ENCODE results near the gene HLCS.

Gene HLCS

DNA sequence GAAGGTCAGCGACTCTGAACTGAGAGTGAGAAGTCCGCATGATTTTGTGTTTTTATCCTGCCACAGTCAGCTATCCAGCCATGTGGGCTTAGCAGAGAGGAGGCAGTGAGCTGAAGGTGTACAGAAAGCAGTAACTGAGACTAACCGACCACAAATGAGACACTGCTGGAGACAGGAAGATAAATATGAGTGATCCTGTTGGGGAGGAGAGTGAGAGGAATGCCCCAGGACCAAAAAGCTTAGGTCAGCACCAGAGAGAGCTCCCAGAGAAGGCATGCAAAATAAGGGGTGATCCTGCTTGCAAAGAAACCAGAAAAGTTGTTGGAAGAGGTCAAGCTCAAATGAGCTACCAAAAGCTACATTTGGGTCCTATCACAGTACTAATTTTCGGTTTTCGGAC lies 63.7 kb downstream of the HLCS start:
- TF ChIP-seq EZH2phosphoT487 (IDR thresholded peaks at IDR 0.05; ENCODE audit: low read depth) (no peak), CTCF (IDR thresholded peaks at IDR 0.05; ENCODE audit: low read depth, low read length) (no peak)
- Histone ChIP-seq H3K9me3 (ENCODE audit: insufficient read depth, low read length) (no peaks in the 10 kb centered on the region), H4K20me1 (ENCODE audit: insufficient read depth, low read length) (no peaks in the 10 kb centered on the region), H3K79me2 (ENCODE audit: low read length) (no peaks in the 10 kb centered on the region), H3K27me3 (ENCODE audit: low read depth, low read length) (no peaks in the 10 kb centered on the region), H3K4me1 (ENCODE audit: low read length) (no peaks in the 10 kb centered on the region), H3K4me2 (ENCODE audit: low read length) (no peak overlapping the region), H3K9ac (ENCODE audit: low read length) (no peak overlapping the region), H3K4me3 (ENCODE audit: low read length) (no peak overlapping the region), H2AFZ (ENCODE audit: low read depth, low read length) (no peak overlapping the region), H3K27ac (ENCODE audit: low read length) (no peak overlapping the region), H3K36me3 (replicated peaks; ENCODE audit: low read depth, low read length) (no peaks in the 10 kb centered on the region)

DNA sequence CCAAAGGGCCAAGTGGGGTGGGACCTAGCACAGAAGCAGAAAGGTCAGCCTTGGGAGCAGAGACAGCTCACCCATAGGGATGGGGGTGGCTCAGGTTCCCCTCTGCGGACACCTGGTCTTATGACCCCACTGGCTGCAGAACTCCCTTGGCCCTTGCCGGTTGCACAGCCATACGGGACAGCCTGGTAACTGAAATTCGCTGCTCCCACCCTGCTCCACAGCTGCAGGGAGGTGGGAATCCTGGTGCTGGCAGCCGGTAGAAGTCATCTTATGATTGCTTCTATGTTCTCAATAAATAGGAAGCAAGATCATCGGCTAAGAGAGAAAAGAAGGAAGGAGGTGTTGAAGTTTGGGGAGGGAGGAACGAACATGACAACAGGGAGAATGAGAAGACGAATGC lies 64.1 kb downstream of the HLCS start:
- H3K27ac ChIP-seq (ENCODE audit: low read length) = no peak overlapping the region
- H3K36me3 ChIP-seq (replicated peaks; ENCODE audit: low read depth, low read length) = no peaks in the 10 kb centered on the region
- TF ChIP-seq CTCF (IDR thresholded peaks at IDR 0.05; ENCODE audit: low read depth, low read length) (no peak), EZH2phosphoT487 (IDR thresholded peaks at IDR 0.05; ENCODE audit: low read depth) (no peak)
- H4K20me1 ChIP-seq (ENCODE audit: insufficient read depth, low read length) = no peaks in the 10 kb centered on the region
- H3K27me3 ChIP-seq (ENCODE audit: low read depth, low read length) = no peaks in the 10 kb centered on the region
- H3K4me3 ChIP-seq (ENCODE audit: low read length) = no peak overlapping the region
- H3K4me1 ChIP-seq (ENCODE audit: low read length) = no peaks in the 10 kb centered on the region
- H3K9ac ChIP-seq (ENCODE audit: low read length) = no peak overlapping the region
- H3K9me3 ChIP-seq (ENCODE audit: insufficient read depth, low read length) = no peaks in the 10 kb centered on the region
- no peak overlapping the region for H2AFZ ChIP-seq (ENCODE audit: low read depth, low read length)
- H3K4me2 ChIP-seq (ENCODE audit: low read length) = no peak overlapping the region
- H3K79me2 ChIP-seq (ENCODE audit: low read length) = no peaks in the 10 kb centered on the region

DNA sequence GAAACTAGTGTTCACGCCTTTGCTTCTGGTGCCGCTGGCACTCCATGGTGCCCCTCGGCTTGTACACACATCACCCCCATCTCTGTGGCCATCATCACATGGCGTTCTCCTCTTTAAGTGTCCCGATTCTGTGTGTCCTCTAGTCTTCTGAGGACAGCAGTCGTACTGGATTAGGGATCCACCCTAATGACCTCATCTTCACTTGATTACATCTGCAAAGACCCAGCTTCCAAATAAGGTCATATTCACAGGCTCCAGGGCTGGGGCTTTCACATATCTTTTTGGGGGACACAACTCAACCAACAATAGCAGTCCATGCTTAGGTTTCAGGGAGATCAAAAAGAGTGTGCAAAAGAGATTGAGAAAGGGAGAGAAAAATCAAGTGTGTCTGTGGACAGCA lies 64.9 kb downstream of the HLCS start:
- no peaks in the 10 kb centered on the region for H3K27me3 ChIP-seq (ENCODE audit: low read depth, low read length)
- no peaks in the 10 kb centered on the region for H3K9me3 ChIP-seq (ENCODE audit: insufficient read depth, low read length)
- no peak overlapping the region for H3K9ac ChIP-seq (ENCODE audit: low read length)
- H4K20me1 ChIP-seq (ENCODE audit: insufficient read depth, low read length) = no peaks in the 10 kb centered on the region
- no peaks in the 10 kb centered on the region for H3K79me2 ChIP-seq (ENCODE audit: low read length)
- no peak overlapping the region for H3K4me3 ChIP-seq (ENCODE audit: low read length)
- H3K27ac ChIP-seq (ENCODE audit: low read length) = no peak overlapping the region
- H2AFZ ChIP-seq (ENCODE audit: low read depth, low read length) = no peak overlapping the region
- H3K4me2 ChIP-seq (ENCODE audit: low read length) = no peak overlapping the region
- TF ChIP-seq EZH2phosphoT487 (IDR thresholded peaks at IDR 0.05; ENCODE audit: low read depth) (no peak), CTCF (IDR thresholded peaks at IDR 0.05; ENCODE audit: low read depth, low read length) (no peak)
- H3K4me1 ChIP-seq (ENCODE audit: low read length) = no peaks in the 10 kb centered on the region
- H3K36me3 ChIP-seq (replicated peaks; ENCODE audit: low read depth, low read length) = no peaks in the 10 kb centered on the region

- H4K20me1 ChIP-seq (ENCODE audit: insufficient read depth, low read length) = no peaks in the 10 kb centered on the region
- no peaks in the 10 kb centered on the region for H3K36me3 ChIP-seq (replicated peaks; ENCODE audit: low read depth, low read length)
- H2AFZ ChIP-seq (ENCODE audit: low read depth, low read length) = no peak overlapping the region
- no peaks in the 10 kb centered on the region for H3K4me1 ChIP-seq (ENCODE audit: low read length)
- no peak overlapping the region for H3K27ac ChIP-seq (ENCODE audit: low read length)
- no peak overlapping the region for H3K4me2 ChIP-seq (ENCODE audit: low read length)
- H3K27me3 ChIP-seq (ENCODE audit: low read depth, low read length) = no peaks in the 10 kb centered on the region
- no peak overlapping the region for H3K4me3 ChIP-seq (ENCODE audit: low read length)
- H3K9ac ChIP-seq (ENCODE audit: low read length) = no peak overlapping the region
- no peak for TF ChIP-seq EZH2phosphoT487 (IDR thresholded peaks at IDR 0.05; ENCODE audit: low read depth)
- no peak for TF ChIP-seq CTCF (IDR thresholded peaks at IDR 0.05; ENCODE audit: low read depth, low read length)
- no peaks in the 10 kb centered on the region for H3K79me2 ChIP-seq (ENCODE audit: low read length)
- H3K9me3 ChIP-seq (ENCODE audit: insufficient read depth, low read length) = no peaks in the 10 kb centered on the region
These were observed 72.9 kb downstream of the HLCS start for GRCh38 chr21:36893581-36893980.

All from OCI-LY3 (cell line).